Skeletal muscle cell (primary cell): ENCODE data around the gene SLC9A6.
A peak's percentile ranks its signal among the peaks of the same experiment; 100 is the strongest.

Source experiments
- DNase-seq: peaks from one replicate; pipeline ENCODE4 v3.0.0-alpha.2; 2010; ENCODE audit warnings: low read depth
- H3K4me3 ChIP-seq: 2 replicates; pipeline ENCODE4 v1.5.1; 2011; ENCODE audit warnings: low read depth, mild to moderate bottlenecking, control low read depth, low read length, moderate library complexity

Gene SLC9A6

DNA sequence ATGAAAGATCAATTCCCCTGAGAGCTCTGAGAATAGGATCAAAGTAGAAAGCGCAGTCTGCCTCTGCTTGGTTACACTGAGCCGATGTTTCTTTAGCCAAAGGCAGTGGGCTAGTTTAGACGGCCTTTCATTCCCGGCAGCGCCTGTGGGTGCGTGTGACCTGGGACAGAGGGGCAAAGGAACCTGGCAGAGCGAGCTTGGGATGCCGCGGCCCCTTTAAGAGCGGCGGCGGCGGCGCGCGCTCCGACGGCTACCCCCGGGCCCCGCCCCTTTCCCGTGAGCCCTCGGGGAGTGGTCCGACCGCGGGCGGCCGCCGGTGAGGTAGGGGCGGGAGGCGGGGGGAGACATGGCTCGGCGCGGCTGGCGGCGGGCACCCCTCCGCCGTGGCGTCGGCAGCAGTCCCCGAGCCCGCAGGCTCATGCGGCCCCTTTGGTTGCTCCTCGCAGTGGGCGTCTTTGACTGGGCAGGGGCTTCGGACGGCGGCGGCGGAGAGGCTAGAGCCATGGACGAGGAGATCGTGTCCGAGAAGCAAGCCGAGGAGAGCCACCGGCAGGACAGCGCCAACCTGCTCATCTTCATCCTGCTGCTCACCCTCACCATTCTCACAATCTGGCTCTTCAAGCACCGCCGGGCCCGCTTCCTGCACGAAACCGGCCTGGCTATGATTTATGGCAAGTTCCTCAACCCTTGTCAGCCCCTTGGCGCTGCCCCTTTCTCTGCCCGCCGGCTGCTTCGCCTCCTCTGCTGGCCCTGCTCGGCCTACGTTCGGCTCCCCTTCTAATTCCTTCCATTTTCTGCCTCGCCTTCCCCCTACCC, at the start of gene SLC9A6:
TSS of gene SLC9A6 (plus strand) at position 279 of the 816 bp plus-strand sequence. CDS start at position 503, 224 bp downstream.
- DNase-seq = no peak

DNA sequence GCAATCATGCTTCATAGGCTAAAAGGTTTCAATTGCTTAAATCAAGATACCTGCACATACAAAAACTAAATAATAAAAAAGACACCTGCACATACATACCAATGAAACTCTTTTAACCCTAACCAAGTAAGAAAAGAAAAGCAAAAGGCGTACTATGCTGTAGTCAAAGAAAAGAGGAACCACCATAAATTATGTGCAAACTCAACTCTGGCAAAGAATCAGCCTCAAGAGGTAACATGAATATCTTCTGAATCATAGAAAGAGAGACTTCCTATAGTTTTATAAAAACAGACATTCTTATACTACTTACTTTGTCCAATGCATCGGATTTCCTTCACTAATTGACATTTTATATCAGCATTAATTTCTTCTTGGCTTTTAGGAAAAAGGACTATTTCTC, 40.7 kb upstream of the SLC9A6 start:
- no peak overlapping the region for H3K4me3 ChIP-seq
- no peak for DNase-seq

More for the DNA sequence above, at the start of gene SLC9A6:
- peak within 1 kb of the TSS; percentile 68 for H3K4me3 ChIP-seq

DNA sequence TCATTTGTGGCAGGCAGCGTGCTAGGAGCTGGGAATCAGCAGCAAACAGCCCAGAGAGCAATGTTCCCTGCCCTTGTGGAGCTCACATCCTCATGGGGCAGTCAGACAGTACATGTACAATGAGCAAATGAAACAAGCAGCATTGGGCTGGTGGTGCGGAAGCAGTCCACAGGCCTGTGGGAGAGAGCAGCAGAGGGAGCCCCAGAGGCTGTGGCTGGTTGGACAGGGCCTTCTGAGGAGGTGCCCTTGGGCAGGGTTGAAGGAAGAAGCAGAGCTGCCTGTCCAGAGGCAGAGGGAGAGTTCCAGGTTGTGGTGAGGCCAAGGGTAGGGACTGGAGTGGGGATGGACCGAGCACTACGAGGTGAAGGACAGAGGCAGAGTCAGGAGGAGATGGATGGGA, 33.9 kb upstream of the SLC9A6 start:
- no peak for DNase-seq
- no peak overlapping the region for H3K4me3 ChIP-seq

DNA sequence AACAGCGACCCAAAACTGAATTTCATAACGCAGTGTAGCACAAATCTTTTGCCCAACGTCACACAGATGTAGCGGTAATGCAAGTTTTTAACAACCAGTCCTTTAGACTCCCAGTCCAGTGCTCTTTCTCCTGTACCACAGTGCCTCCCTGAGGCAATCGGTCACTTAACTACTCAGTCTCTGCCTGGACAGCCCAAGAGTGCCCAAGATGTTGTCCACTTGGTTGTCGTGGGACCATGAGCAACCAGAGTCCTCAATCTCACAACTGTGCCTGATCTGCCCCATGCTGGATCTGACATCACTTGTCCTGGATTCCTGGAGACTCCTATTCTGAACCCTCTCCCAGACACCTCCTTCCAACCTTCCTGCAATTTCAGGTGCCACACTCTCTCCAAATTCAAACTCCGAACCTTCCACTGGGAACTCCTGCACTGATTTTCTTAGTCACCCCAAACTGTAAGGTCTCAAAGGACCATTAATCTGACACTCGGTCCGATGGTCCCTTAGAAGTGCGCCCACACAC, 12.1 kb upstream of the SLC9A6 start:
- H3K4me3 ChIP-seq = peak overlapping the region; percentile 70
- DNase-seq = no peak

DNA sequence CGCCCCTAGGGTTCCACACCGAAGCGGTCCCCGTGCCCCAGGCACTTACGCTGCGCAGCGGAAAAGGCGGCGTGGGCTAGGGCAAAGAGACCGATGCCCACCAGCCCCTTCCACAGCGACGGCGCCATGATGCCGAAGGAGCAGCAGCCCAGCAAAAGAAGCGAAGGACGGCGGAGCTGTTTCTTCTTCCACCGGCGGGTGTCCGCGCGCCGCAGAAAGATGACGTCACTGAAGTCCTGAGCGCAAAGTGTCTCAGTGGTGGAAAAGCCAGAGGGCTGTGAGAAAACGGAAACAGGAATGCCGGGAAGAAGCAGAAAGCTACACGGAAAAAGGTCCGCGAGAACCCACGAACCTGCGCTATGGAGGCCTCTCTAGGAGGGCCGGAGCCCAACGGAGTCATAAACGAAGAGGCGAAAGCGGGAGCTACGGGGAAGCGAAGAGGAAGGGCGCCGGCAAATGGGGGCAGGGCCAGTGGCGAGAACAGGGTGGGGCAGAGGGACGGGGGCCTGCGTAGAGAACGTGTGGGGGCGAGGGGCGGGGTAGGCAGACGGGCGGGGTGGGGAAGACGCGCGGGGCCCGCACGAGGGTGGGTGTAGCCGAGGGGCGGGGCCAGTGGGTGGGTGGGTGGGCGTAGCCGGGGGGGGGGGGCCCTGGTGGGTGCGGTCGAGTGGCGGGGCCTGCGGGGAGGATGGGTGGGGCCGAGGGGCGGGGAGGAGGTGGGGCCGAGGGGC, 11.5 kb upstream of the SLC9A6 start, which contains the start of gene MMGT1:
TSS of gene MMGT1 (minus strand) at position 441 of the 731 bp plus-strand sequence. CDS start at position 128, 313 bp downstream.
- peak; percentile 55 for DNase-seq
- H3K4me3 ChIP-seq = peak within 1 kb of the TSS; percentile 70

DNA sequence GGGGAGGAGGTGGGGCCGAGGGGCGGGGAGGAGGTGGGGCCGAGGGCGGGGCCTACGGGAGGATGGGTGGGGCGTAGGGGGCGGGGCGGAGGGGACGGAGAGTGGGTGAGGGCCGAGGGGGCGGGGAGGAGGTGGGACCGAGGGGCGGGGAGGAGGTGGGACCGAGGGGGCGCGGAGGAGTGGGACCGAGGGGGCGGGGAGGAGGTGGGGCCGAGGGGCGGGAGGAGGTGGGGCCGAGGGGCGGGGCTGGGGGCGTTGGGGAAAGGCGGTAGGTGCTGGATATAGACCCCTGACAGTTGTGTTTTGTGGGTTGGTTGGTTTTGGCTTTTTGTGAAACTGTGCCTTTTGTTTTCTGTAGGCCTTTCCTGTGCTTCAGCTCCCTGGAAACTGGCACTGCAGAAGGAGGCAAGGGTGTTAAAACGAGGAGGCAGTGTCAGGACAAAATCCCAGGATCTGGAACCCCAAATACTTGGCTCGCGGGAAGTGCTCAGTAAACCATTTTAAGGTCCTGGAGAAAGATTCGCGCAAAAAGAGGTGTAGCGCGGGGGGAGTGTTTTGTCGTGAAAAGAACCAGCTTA, 10.9 kb upstream of the SLC9A6 start:
- H3K4me3 ChIP-seq = peak overlapping the region; percentile 40
- peak; percentile 25 for DNase-seq

DNA sequence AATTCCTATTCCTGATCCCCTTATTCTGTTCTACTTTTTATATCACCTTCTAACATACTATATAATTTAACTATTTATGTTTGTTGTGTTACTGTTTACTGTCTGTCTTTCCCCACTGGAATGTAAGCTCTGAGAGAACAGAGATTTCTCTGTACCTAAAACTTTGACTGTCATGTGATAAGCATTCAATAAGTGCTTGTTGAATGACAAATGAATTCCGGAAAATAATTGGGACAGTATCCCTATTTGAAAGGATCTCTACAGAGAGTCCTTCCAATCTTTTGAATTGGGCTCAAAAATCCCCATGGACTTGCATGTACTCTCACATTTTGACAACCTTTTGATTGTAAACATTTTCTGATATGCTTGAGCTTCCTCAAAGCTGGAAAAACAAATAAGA, 9.8 kb upstream of the SLC9A6 start:
- no peak overlapping the region for H3K4me3 ChIP-seq
- DNase-seq = no peak

DNA sequence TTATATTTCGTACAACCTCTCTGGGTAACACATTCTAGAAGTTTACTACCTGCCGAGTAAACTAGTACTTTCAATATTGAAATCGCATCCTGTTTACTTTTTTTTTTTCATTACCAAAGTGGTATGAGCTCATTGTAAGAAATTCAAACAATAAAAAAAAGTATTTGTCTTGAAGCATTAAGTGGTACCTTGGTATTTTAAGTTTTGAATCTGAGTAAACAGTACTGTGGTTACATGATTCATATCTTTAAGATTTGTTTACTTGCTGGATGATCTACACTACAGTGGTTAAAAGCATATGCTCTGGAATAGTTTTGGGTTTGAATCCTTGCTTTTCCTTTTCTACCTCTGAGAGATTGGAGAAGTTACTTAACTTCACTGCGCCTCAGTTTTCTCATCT, 7.6 kb upstream of the SLC9A6 start:
- H3K4me3 ChIP-seq = no peak overlapping the region

DNA sequence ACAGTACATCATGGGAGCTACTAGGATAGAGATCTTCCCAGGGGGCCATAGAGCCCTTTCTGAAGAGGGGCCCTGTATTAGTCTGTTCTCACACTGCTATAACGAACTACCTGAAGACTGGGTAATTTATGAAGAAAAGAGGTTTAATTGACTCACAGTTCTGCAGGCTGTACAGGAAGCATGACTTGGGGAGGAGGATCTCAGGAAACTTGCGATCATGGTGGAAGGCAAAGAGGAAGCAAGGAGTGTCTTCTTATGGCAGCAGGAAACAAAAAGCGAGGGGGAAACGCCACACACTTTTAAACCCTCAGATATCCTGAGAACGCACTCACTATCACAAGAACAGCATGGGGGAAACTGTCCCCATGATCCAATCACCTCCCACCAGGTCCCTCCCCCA, 4.2 kb upstream of the SLC9A6 start:
- H3K4me3 ChIP-seq = no peak overlapping the region
- no peak for DNase-seq

More for the DNA sequence above, 7.6 kb upstream of the SLC9A6 start:
- no peak for DNase-seq

DNA sequence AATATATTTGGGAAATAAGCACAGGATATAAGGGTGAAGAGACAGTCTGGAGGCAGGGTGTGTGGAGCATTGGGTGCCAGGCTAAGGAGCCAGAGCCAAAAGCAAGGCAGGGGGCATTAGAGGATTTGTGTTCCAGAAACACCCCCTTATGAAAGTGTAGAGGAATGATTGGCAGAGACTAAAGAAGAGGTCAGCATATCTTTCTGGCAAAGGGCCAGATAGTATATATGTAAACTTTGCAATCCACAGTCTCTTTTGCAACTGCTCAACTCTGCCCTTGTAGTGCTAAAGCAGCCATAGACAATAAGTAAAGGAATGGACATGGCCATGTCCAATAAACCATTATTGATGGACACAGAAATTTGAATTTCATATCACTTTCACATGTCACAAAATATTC, 3.6 kb upstream of the SLC9A6 start:
- no peak for DNase-seq
- no peak overlapping the region for H3K4me3 ChIP-seq

DNA sequence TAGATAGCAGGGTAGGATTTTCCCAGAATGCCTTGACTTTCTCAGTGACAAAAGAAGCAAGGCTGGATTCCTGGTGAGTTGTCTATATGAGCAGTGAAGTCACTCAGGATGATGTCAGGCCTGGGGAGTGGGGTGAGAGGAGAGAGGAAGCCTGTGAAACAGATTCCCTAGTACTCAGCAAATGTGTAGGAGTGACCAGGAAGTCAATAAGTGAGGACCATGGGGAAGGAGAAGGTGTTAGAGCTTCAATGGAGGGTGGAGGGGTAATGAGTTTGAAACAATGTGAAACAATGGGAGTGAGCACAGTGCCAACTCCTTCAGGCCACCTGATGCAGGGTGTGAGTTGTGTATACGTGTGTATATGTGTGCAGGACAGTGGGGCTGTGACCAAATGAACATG, 2.4 kb upstream of the SLC9A6 start:
- DNase-seq = no peak

DNA sequence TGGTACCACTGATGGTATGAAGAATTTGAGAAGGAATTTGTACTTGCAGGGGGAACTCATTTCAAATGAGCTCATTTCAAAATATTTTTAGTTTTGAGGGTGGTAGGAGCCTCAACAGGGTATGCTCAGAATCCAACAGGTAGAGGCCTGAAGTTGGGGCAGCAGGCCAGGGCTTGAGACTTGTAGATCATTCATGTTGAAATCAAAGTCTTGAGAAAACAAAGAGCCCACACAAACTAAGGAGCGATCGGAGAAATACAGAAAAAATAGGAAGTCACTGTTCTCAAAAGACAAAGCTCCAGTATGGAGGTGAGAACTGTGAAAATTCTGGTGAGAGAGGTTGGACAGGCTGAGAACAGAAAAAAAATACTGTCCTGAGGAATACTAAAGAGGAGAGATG, 979 bp upstream of the SLC9A6 start:
- H3K4me3 ChIP-seq = peak overlapping the region; percentile 68
- no peak for DNase-seq

More for the DNA sequence above, 2.4 kb upstream of the SLC9A6 start:
- no peak overlapping the region for H3K4me3 ChIP-seq

DNA sequence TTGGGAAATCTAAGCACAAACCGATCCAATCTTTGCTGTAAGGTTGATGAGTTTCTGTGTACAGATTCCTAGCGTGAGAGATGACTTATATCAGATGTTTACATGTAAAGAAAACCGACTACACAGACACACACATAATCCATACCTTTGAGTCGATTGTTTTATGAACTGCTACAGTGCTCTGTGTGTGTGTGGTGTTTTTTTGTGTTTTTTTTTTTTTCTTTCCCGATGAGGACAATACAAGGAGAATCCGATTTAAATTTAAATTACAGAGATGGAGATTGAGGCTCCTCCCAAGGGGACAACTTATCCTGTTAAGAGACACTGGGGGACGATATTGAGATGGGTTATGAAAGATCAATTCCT, 461 bp upstream of the SLC9A6 start:
- DNase-seq = no peak
- peak overlapping the region; percentile 68 for H3K4me3 ChIP-seq

DNA sequence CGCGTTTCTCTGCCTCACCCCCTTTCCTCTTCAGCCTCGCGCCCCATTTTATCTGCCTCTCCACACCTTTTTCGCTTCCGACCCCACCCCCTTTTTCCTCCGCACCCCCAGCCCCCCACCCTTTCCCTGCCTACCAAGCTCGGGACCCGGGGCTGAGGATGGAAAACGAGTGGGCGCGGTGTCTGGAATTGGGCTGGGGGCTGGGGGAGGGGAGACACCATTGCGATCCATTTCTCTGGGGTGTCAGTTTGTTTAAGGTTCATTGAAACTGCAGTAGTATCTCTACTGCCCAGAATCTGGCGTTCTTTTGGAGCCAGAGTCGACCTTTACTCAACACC, 707 bp downstream of the SLC9A6 start:
- H3K4me3 ChIP-seq = peak overlapping the region; percentile 68
- DNase-seq = no peak

DNA sequence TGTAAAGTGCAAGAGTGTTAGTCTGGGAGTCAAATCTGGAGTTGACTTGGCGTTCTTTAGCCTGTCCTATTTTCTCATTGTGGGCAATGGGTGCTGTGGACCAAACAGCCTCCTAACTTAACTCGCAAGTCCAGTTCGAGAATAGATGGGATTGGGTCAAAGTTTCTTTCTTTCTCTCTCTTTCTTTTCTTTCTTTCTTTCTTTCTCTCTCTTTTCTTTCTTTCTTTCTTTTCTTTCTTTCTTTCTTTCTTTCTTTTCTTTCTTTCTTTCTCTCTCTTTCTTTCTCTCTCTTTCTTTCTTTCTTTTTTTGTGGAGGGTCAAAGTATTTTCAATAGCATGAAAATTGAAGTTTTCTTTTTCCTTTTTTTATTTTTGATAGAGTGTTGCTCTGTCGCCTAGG, 3.0 kb downstream of the SLC9A6 start:
- DNase-seq = no peak
- no peak overlapping the region for H3K4me3 ChIP-seq

DNA sequence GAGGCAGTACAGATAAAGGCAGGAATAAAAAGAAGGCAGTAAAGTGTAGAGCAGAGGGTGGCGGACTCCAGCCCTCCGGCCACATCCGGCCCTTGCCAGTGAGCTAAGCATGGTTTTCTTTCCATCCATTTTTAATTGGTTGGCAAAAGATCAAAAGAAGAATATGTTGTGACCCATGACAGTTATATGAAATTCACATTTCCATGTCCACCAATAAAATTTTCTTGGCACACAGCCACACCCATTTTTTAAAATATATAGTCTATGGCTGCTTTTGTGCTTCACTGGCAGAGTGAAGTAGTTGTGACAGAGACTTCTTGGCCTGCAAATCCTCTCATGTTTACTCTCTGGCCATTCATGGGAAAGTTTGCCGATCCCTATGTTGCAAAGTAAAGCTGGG, 29.8 kb downstream of the SLC9A6 start:
- H3K4me3 ChIP-seq = no peak overlapping the region
- no peak for DNase-seq

DNA sequence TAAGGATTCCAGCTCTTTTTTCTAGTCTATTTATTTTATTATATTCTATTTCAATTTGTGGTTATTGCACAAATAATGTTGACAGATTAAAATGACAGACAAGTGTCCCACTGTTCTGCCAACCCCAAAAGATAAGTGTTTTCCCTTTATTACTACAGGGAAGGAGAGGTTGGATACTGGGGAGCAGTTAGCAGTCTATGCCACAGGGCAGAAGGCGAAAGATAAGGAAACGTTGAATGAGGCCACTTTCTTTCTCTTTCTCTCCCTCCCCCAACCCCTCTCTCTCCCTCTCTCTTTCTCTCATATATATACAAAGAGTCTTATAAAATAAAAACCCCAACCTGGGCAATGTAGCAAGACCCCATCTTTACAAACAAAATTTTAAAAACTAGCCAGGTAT, 31.6 kb downstream of the SLC9A6 start:
- no peak for DNase-seq
- no peak overlapping the region for H3K4me3 ChIP-seq

DNA sequence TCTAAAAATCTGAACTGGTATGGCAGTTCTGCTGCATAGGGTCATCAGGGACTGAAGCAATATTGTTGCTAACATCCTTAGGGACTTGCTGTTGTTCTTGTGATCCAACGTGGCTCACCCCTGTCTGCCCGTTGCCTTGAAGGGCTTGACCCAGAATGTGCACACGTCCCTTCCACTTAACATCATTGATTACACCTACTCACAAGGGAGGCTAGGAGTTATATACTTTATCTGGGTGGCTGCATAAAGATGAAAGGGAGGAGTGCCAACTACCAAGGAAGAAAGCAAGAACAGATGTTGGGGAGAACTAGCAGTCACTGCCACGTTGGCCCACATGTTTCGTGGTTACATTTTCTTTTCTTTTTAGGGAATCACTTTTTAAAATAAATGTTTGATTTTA, 34.0 kb downstream of the SLC9A6 start:
- no peak for DNase-seq
- H3K4me3 ChIP-seq = no peak overlapping the region

DNA sequence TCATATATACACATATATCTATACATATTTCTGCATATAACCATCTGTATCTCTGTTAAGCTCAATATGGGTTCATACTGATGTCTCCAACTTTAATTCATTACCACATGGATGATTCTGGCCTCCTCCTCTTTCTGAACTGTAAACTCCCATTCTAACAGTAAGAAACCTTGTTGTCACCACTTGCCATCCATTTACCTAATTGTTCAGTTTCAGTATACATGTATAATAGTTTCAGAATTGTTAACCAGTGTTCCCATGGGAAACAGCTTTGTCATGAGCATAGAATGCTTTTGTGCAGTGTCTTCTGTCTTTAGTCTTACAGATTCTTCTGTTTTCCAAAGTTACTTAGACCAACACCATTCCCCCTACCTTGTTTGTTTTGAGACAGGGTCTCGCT, 35.9 kb downstream of the SLC9A6 start:
- no peak overlapping the region for H3K4me3 ChIP-seq
- no peak for DNase-seq

DNA sequence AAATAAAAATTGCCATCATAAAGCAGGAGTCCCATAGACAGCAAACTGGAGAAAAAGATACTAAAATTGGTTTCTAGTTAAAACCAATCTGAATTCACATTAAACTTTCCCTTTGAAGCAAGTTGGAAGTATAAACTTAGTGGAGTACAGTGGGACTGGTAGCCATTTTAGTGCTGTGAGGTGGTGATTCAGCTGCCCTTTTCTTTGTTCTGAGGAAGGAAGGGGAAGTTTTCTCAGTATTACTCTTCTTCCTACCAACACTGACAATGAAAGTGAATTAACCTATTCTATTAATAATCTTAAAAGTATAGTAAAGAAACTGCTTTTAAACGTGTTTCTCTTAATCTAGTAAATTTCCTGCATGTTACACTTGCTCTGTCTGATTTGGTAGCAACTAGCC, 36.7 kb downstream of the SLC9A6 start:
- DNase-seq = no peak
- no peak overlapping the region for H3K4me3 ChIP-seq
